Neural crest cell (in vitro differentiated cells): Measurements from ENCODE around the gene AKT3. TPM values are rescaled to one million over a fixed set of nuclear protein-coding genes. Genes with fewer than 3 reads are reported as not detected.

ENCODE experiments used
- DNase-seq: peaks from one replicate; pipeline ENCODE4 v3.0.0; 2021; ENCODE audit warnings: low read depth, mixed read lengths, low spot score
- H3K27ac Mint-ChIP-seq: one replicate; pipeline ENCODE4 v1.8.0; 2021; ENCODE audit warnings: mild to moderate bottlenecking, mixed read lengths; ENCODE audit not compliant: unreplicated experiment
- H3K27me3 Mint-ChIP-seq: 2 replicates; pipeline ENCODE4 v1.8.0; 2021; ENCODE audit warnings: low read depth, mild to moderate bottlenecking, mixed read lengths
- H3K36me3 Mint-ChIP-seq: 2 replicates; pipeline ENCODE4 v1.8.0; 2021; ENCODE audit warnings: low read depth, mild to moderate bottlenecking, mixed read lengths
- H3K4me1 Mint-ChIP-seq: 2 replicates; pipeline ENCODE4 v1.8.0; 2021; ENCODE audit warnings: mixed read lengths
- H3K4me3 Mint-ChIP-seq: one replicate; pipeline ENCODE4 v1.8.0; 2021; ENCODE audit warnings: mild to moderate bottlenecking, mixed read lengths
- H3K9me3 Mint-ChIP-seq: 2 replicates; pipeline ENCODE4 v1.8.0; 2021; ENCODE audit warnings: mixed read lengths
- total RNA-seq: library from RNA; stranded (reverse); gene quantifications from 2 replicates; pipeline ENCODE4 v1.2.1, GENCODE V29; 2021
- TF ChIP-seq, protein P1 (sequence below): fragments of 200-600 bp; sonication (generic); conservative IDR thresholded peaks from 2 replicates; pipeline ENCODE4 v1.5.0; 2021; ENCODE audit warnings: antibody characterized with exemption, mild to moderate bottlenecking

Gene AKT3
- total RNA-seq, 1 donor from 2014 or later, result 38.2 TPM

DNA sequence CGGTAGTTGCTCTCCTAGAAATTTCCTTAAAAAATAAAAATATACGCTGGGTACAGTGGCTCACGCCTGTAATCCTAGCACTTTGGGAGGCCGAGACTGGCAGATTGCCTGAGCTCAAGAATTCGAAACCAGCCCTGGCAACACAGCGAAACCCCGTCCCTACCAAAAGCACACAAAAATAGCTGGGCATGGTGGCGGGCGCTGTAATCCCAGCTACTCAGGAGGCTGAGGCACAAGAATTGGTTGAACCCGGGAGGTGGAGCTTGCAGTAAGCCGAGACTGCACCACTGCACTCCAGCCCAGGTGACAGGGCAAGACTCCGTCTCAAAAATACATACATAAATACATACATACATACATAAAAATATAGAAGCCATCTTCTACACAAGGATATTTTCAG, 262.8 kb downstream of the AKT3 start:
- DNase-seq, result no peak
- Mint-ChIP-seq H3K9me3 (peaks cover 30% of the 10 kb centered on the region), H3K36me3 (peaks cover 34% of the 10 kb centered on the region), H3K4me3 (no peak overlapping the region), H3K27me3 (no peaks in the 10 kb centered on the region), H3K4me1 (no peaks in the 10 kb centered on the region), H3K27ac (no peak overlapping the region)
- TF ChIP-seq, protein P1, sequence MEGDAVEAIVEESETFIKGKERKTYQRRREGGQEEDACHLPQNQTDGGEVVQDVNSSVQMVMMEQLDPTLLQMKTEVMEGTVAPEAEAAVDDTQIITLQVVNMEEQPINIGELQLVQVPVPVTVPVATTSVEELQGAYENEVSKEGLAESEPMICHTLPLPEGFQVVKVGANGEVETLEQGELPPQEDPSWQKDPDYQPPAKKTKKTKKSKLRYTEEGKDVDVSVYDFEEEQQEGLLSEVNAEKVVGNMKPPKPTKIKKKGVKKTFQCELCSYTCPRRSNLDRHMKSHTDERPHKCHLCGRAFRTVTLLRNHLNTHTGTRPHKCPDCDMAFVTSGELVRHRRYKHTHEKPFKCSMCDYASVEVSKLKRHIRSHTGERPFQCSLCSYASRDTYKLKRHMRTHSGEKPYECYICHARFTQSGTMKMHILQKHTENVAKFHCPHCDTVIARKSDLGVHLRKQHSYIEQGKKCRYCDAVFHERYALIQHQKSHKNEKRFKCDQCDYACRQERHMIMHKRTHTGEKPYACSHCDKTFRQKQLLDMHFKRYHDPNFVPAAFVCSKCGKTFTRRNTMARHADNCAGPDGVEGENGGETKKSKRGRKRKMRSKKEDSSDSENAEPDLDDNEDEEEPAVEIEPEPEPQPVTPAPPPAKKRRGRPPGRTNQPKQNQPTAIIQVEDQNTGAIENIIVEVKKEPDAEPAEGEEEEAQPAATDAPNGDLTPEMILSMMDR, result no peak

DNA sequence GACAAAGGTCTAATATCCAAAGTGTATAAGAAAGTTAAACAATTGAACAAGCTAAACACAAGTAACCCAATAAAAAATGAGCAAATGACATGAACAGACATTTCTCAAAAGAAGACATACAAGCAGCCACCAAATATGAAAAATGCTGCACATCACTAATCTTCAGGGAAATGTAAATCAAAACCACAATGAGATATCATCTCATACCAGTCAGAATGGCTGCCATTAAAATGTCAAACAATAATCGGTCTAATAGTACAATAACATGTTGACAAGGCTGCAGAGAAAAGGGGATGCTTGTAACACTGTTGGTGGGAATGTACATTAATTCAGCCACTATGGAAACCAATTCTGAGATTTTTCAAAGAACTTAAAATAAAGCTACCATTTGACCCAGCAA, 264.1 kb downstream of the AKT3 start:
- DNase-seq, result no peak
- Mint-ChIP-seq H3K4me3 (no peak overlapping the region), H3K9me3 (peaks cover 30% of the 10 kb centered on the region), H3K4me1 (no peaks in the 10 kb centered on the region), H3K36me3 (peaks cover 36% of the 10 kb centered on the region), H3K27me3 (no peaks in the 10 kb centered on the region), H3K27ac (no peak overlapping the region)
- TF ChIP-seq, protein P1, result no peak

DNA sequence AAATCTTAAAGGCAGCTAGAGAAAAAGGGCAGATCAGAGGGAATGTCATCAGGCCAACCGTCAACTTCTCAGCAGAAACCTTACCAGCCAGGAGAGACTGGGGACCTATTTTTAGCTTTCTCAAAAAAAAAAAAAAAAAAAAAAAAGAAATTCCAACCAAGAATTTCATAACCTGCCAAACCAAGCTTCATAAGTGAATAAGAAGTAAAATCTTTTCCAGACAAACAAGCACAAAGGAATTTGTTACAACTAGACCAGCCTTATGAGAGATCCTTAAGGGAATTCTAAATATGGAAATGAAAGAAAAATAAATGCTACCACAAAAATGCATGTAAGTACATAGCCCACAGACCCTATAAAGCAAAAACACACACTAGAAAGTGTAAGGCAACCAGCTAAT, 267.7 kb downstream of the AKT3 start:
- Mint-ChIP-seq H3K27ac (no peak overlapping the region), H3K4me3 (no peak overlapping the region), H3K27me3 (no peaks in the 10 kb centered on the region), H3K9me3 (peaks cover 24% of the 10 kb centered on the region), H3K4me1 (no peaks in the 10 kb centered on the region), H3K36me3 (peaks cover 39% of the 10 kb centered on the region)
- DNase-seq, result no peak
- TF ChIP-seq, protein P1, result no peak

DNA sequence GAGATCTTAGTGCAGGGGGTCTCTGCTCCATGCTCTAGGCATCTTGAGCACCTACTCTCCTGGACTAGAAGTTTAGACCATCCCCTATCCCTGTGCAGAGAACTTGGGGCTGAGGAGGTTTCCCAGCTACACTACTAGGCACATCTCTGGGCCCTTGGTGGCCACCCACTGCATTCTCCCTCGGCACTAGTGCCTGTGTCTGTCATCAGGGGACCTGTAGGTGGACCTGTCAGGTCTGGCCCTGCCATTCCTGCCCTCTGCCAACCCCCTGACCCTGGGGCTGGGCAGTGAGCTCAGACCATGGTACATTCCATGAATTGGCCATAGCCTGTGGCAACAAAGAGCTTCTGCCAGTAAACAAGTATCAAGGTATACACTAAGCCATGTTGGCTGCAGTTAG, 269.1 kb downstream of the AKT3 start:
- H3K9me3 Mint-ChIP-seq, result peaks cover 27% of the 10 kb centered on the region
- H3K4me1 Mint-ChIP-seq, result no peaks in the 10 kb centered on the region
- H3K36me3 Mint-ChIP-seq, result peaks cover 44% of the 10 kb centered on the region
- H3K27me3 Mint-ChIP-seq, result no peaks in the 10 kb centered on the region
- no peak overlapping the region for H3K27ac Mint-ChIP-seq
- DNase-seq, result no peak
- TF ChIP-seq, protein P1, result no peak
- H3K4me3 Mint-ChIP-seq, result no peak overlapping the region

DNA sequence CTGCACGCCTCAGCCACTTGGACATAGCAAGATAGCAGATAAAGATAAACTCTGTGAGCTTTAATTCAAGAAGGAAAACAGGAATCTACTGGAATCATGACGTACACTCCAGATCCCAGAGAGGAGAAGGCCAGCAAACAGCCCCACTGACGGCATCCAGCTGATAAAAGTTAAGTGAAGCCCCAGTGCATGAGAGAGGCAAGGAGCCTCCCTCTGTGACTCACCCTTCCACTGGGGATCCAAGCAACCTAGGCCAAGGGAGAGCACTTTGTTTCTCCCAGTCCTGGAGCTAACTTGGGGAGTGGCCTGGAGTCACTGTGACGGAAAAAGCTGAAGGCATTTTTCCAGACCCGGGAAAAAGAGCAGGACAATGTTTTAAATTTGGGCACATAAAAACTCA, 270.0 kb downstream of the AKT3 start:
- no peak overlapping the region for H3K4me3 Mint-ChIP-seq
- no peak overlapping the region for H3K27ac Mint-ChIP-seq
- H3K36me3 Mint-ChIP-seq, result peaks cover 37% of the 10 kb centered on the region
- H3K27me3 Mint-ChIP-seq, result no peaks in the 10 kb centered on the region
- H3K9me3 Mint-ChIP-seq, result peaks cover 21% of the 10 kb centered on the region
- TF ChIP-seq, protein P1, result no peak
- no peak for DNase-seq
- H3K4me1 Mint-ChIP-seq, result no peaks in the 10 kb centered on the region

DNA sequence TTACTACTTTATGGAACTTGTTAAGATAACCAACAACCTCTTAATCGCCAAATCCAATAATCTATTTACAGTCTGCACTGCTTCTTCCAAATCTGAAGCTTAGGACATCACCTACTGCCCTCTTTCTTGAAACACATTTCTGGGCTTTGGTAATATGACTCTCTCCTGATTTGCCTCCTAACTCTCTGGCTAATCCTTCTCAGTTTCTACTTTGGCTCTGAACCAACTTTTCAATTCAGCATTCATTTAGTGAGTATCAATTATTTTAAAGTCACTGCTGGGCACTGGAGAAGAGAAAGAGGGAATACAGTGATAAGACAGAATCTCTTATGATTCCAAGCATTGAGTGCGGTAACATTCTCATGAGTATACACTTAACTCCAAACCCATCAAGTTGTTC, 275.0 kb downstream of the AKT3 start:
- Mint-ChIP-seq H3K27ac (no peak overlapping the region), H3K36me3 (peaks cover 13% of the 10 kb centered on the region), H3K27me3 (no peaks in the 10 kb centered on the region), H3K9me3 (peaks cover 4% of the 10 kb centered on the region), H3K4me3 (no peak overlapping the region), H3K4me1 (no peaks in the 10 kb centered on the region)
- no peak for DNase-seq
- TF ChIP-seq, protein P1, result no peak
